CD4-positive, alpha-beta T cell treated with Interleukin-15 for 1 hour (primary cell): Measurements from ENCODE around the gene OR51E2.

Experiments
- DNase-seq: peaks from one replicate; pipeline ENCODE4 v3.0.0-alpha.2; 2020

Gene OR51E2

GRCh38 chr11:4658629-4659445 is 38.8 kb downstream of the OR51E2 start:
- no peak for DNase-seq

GRCh38 chr11:4654635-4655369 is 42.9 kb downstream of the OR51E2 start:
- DNase-seq: no peak

- DNase-seq: no peak
These were observed 49.9 kb downstream of the OR51E2 start for GRCh38 chr11:4647766-4648165.

- no peak for DNase-seq
These were observed 51.7 kb downstream of the OR51E2 start for GRCh38 chr11:4645974-4646373.

GRCh38 chr11:4644233-4644632 is 53.4 kb downstream of the OR51E2 start:
- DNase-seq: no peak

- no peak for DNase-seq
These were observed 54.0 kb downstream of the OR51E2 start, which contains the start of gene OR51E1 for GRCh38 chr11:4643682-4644081. TSS of gene OR51E1 (plus strand) at chr11:4643982. CDS start at chr11:4652527, 8,545 bp downstream.

- no peak for DNase-seq
These were observed 54.6 kb downstream of the OR51E2 start for GRCh38 chr11:4643076-4643475.

GRCh38 chr11:4642043-4642442 is 55.6 kb downstream of the OR51E2 start:
- no peak for DNase-seq

GRCh38 chr11:4641501-4641900 is 56.2 kb downstream of the OR51E2 start:
- DNase-seq: no peak

- no peak for DNase-seq
These were observed 57.7 kb downstream of the OR51E2 start for GRCh38 chr11:4639931-4640330.

- no peak for DNase-seq
These were observed 60.0 kb downstream of the OR51E2 start for GRCh38 chr11:4637662-4638047.

GRCh38 chr11:4636962-4637661 is 60.5 kb downstream of the OR51E2 start, which contains the start of gene OR51D1:
TSS of gene OR51D1 (plus strand) at chr11:4637477. CDS start at chr11:4639791, 2,314 bp downstream.
- peak; percentile 51 for DNase-seq

GRCh38 chr11:4636136-4636535 is 61.5 kb downstream of the OR51E2 start:
- DNase-seq: no peak
